HepG2 (cell line): Measurements from ENCODE around the gene SLC24A4. TPM values are rescaled to one million over a fixed set of nuclear protein-coding genes. Genes with fewer than 3 reads are reported as not detected.

Experiments
- ATAC-seq: fragments of 200-7000 bp; cut with Tn5 transposase; 3 replicates; pipeline ENCODE4 v1.9.1; 2020; ENCODE audit warnings: mild to moderate bottlenecking, moderate library complexity
- BruUV-seq: library from RNA; stranded (reverse); fragments of 400-500 nt; replicated peaks from 2 replicates; lab custom pipeline; 2021; lab: Mats Ljungman, UMichigan
- CTCF ChIA-PET: fragments of 300-600 bp; formaldehyde crosslinking; extraction: SDS; loops from one replicate; lab custom pipeline; 2021; ENCODE audit warnings: low total read pairs, inconsistent platforms, low intra/inter-chr PET ratio; lab: Yijun Ruan, JAX
- POLR2A ChIA-PET: fragments of 350-600 bp; sonication (Branson Sonifier 250); formaldehyde crosslinking; loops from one replicate; lab custom pipeline; 2020; ENCODE audit warnings: antibody characterized with exemption, inconsistent platforms; lab: Yijun Ruan, JAX
- DNase-seq: peaks from one replicate; pipeline ENCODE4 v3.0.0-alpha.2; 2015; ENCODE audit warnings: low spot score
- FAIRE-seq: peaks from 3 replicates; lab custom pipeline; 2011; peaks lifted over from hg19 to GRCh38; lab: Jason Lieb, UNC
- H2AFZ ChIP-seq: one replicate; pipeline ENCODE4 v1.6.1; 2011; ENCODE audit warnings: low read length, inconsistent platforms
- H3K27ac ChIP-seq: fragments of 300-600 bp; 3 replicates; pipeline ENCODE4 v1.8.0; 2011; ENCODE audit warnings: mixed run types, mild to moderate bottlenecking, mixed read lengths, low read length, inconsistent platforms; ENCODE audit not compliant: insufficient read depth; ENCODE audit errors: extremely low read length
- H3K27me3 ChIP-seq, 2 experiments: fragments of 200-600 bp in 1 of 2; 2 replicates in 1 of 2; 3 replicates in 1 of 2; pipeline versions ENCODE4 v1.6.0 to v1.8.0; 2011; ENCODE audit warnings: low read length in 2 of 2, mild to moderate bottlenecking in 2 of 2, moderate library complexity in 2 of 2, inconsistent platforms in 1 of 2; ENCODE audit not compliant: insufficient read depth in 2 of 2, control insufficient read depth in 1 of 2
- H3K36me3 ChIP-seq, 2 experiments: fragments of 200-600 bp in 1 of 2; replicated peaks in 1 of 2; 2 replicates in 1 of 2; 3 replicates in 1 of 2; pipeline versions ENCODE4 v1.5.1 to v1.8.0; 2011; ENCODE audit warnings: low read length in 2 of 2, inconsistent platforms in 1 of 2; ENCODE audit not compliant: insufficient read depth in 2 of 2, control insufficient read depth in 1 of 2
- H3K4me1 ChIP-seq: 2 replicates; pipeline ENCODE4 v1.5.1; 2012; ENCODE audit warnings: low read length, inconsistent platforms; ENCODE audit not compliant: insufficient read depth
- H3K4me2 ChIP-seq: 2 replicates; pipeline ENCODE4 v1.6.0; 2011; ENCODE audit warnings: low read depth, low read length, inconsistent platforms
- H3K4me3 ChIP-seq, 3 experiments: fragments of 200-600 bp in 1 of 3; sonication (generic), shearing (Covaris generic) in 1 of 3; replicated peaks in 1 of 3; 2 replicates each; pipeline ENCODE4 v1.5.1; 2011 to 2016; ENCODE audit warnings: low read length in 3 of 3, inconsistent platforms in 2 of 3, low read depth in 2 of 3, mild to moderate bottlenecking in 2 of 3, control low read depth in 1 of 3, mixed read lengths in 1 of 3; ENCODE audit not compliant: insufficient read depth in 1 of 3
- H3K79me2 ChIP-seq: one replicate; pipeline ENCODE4 v1.6.1; 2011; ENCODE audit warnings: low read length, inconsistent platforms; ENCODE audit not compliant: insufficient read depth
- H3K9ac ChIP-seq: 2 replicates; pipeline ENCODE4 v1.6.0; 2011; ENCODE audit warnings: mild to moderate bottlenecking, low read depth, low read length, inconsistent platforms; ENCODE audit not compliant: insufficient read depth
- H3K9me3 ChIP-seq: 2 replicates; pipeline ENCODE4 v1.5.1; 2012; ENCODE audit warnings: mild to moderate bottlenecking, low read length
- H4K20me1 ChIP-seq: 2 replicates; pipeline ENCODE4 v1.6.0; 2011; ENCODE audit warnings: inconsistent platforms, mild to moderate bottlenecking, low read length, moderate library complexity; ENCODE audit not compliant: insufficient read depth
- BRCA1 ChIP-seq: sonication (generic); formaldehyde crosslinking; IDR thresholded peaks from 2 replicates; pipeline ENCODE4 v1.4.0; 2020; ENCODE audit warnings: missing genetic modification reagents
- CHD4 ChIP-seq: fragments of 200-600 bp; sonication (generic); IDR thresholded peaks from 2 replicates; pipeline ENCODE4 v1.7.0; 2017; ENCODE audit warnings: mild to moderate bottlenecking, low read length, borderline replicate concordance
- DNMT1 ChIP-seq: sonication (generic); formaldehyde crosslinking; IDR thresholded peaks from 2 replicates; pipeline ENCODE4 v1.5.1; 2020; ENCODE audit warnings: mild to moderate bottlenecking, missing genetic modification reagents
- GPBP1L1 ChIP-seq: sonication (generic); formaldehyde crosslinking; IDR thresholded peaks from 2 replicates; pipeline ENCODE4 v1.5.0; 2020; ENCODE audit warnings: mild to moderate bottlenecking, missing genetic modification reagents
- KDM3A ChIP-seq: IDR thresholded peaks from 2 replicates; pipeline ENCODE4 v1.6.1; 2018; ENCODE audit warnings: low read depth, missing compliant biosample characterization
- MZF1 ChIP-seq: sonication (generic); formaldehyde crosslinking; IDR thresholded peaks from 2 replicates; pipeline ENCODE4 v1.8.1; 2023; ENCODE audit warnings: mild to moderate bottlenecking, missing genetic modification reagents, borderline replicate concordance
- TAF15 ChIP-seq: fragments of 200-400 bp; formaldehyde crosslinking; IDR thresholded peaks from one replicate; pipeline ENCODE4 v1.6.1; 2018; ENCODE audit warnings: mild to moderate bottlenecking, low read depth, low read length; ENCODE audit not compliant: poor library complexity, severe bottlenecking
- THAP11 ChIP-seq: IDR thresholded peaks from 2 replicates; pipeline ENCODE4 v1.6.1; 2016; ENCODE audit warnings: missing biosample characterization, missing genetic modification reagents
- ZFYVE20 ChIP-seq: sonication (generic); formaldehyde crosslinking; IDR thresholded peaks from 2 replicates; pipeline ENCODE4 v1.8.0; 2023; ENCODE audit warnings: low read depth, mild to moderate bottlenecking, moderate library complexity, missing genetic modification reagents, borderline replicate concordance
- ZMAT3 ChIP-seq: sonication (generic); formaldehyde crosslinking; conservative IDR thresholded peaks from 2 replicates; pipeline ENCODE4 v1.7.0; 2021; ENCODE audit warnings: missing genetic modification reagents
- ZNF350 ChIP-seq: sonication (generic); formaldehyde crosslinking; IDR thresholded peaks from 2 replicates; pipeline ENCODE4 v1.4.0; 2020; ENCODE audit warnings: mild to moderate bottlenecking, low read depth, missing genetic modification reagents, borderline replicate concordance
- ZNF737 ChIP-seq: sonication (generic); formaldehyde crosslinking; IDR thresholded peaks from 2 replicates; pipeline ENCODE4 v1.5.0; 2020; ENCODE audit warnings: missing genetic modification reagents, mild to moderate bottlenecking, borderline replicate concordance
- ZNF839 ChIP-seq: sonication (generic); formaldehyde crosslinking; IDR thresholded peaks from 2 replicates; pipeline ENCODE4 v1.4.0; 2020; ENCODE audit warnings: missing genetic modification reagents, mild to moderate bottlenecking, borderline replicate concordance
- ZNF883 ChIP-seq: sonication (generic); formaldehyde crosslinking; IDR thresholded peaks from 2 replicates; pipeline ENCODE4 v1.5.1; 2020; ENCODE audit warnings: mild to moderate bottlenecking, missing genetic modification reagents; ENCODE audit errors: not compliant biosample characterization
- WGBS: methylation state at CpG from one replicate; pipeline ENCODE4 v1.1.6; 2017; ENCODE audit warnings: low lambda C conversion rate; 5-methylcytosine and 5-hydroxymethylcytosine counted together
- in situ Hi-C: cut with HindIII; loops from 2 replicates; pipeline ENCODE4 v1.10.0; 2017; ENCODE audit warnings: low pct_unique_long_range_greater_than_20kb; ENCODE audit not compliant: extremely low pct_ligation_motif_present
- intact Hi-C: fragments of 100-400 bp; cut with micrococcal nuclease; formaldehyde crosslinking; loops from one replicate; pipeline ENCODE4 v1.10.0; 2022; ENCODE audit not compliant: unreplicated experiment
- polyA plus RNA-seq, 8 experiments: library from polyadenylated mRNA; depleted of rRNA in 3 of 8; stranded (reverse) in 7 of 8; unstranded in 1 of 8; fragments of >200 nt; fragmentation: Illumina TruSeq in 4 of 8; extraction: Trizol in 4 of 8; gene quantifications; 2 replicates each; pipeline versions ENCODE4 v1.2.1 to v1.2.3, GENCODE V29; 2011 to 2016; ENCODE audit warnings: low read depth in 4 of 8, missing spikeins in 1 of 8, mixed read lengths in 1 of 8; ENCODE audit not compliant: insufficient read depth in 1 of 8
- total RNA-seq, 5 experiments: library from RNA; depleted of rRNA; stranded (reverse); fragments of >200 nt; fragmentation: Illumina TruSeq; extraction: Trizol; gene quantifications; 2 replicates each; pipeline ENCODE4 v1.2.3, GENCODE V29; 2016; ENCODE audit warnings: low read depth in 1 of 5
- TF ChIP-seq, protein P1 (sequence below): IDR thresholded peaks from 2 replicates; pipeline ENCODE4 v1.6.1; 2016; ENCODE audit warnings: control low read depth
- TF ChIP-seq, protein P2 (sequence below): IDR thresholded peaks from 2 replicates; pipeline ENCODE4 v1.6.1; 2016; ENCODE audit warnings: mild to moderate bottlenecking, missing biosample characterization, missing genetic modification reagents
- TF ChIP-seq, protein P3 (sequence below): sonication (generic); formaldehyde crosslinking; IDR thresholded peaks from 2 replicates; pipeline ENCODE4 v1.4.0; 2020; ENCODE audit warnings: missing genetic modification reagents
- TF ChIP-seq, protein P4 (sequence below): sonication (generic); formaldehyde crosslinking; IDR thresholded peaks from 2 replicates; pipeline ENCODE4 v1.8.0; 2022; ENCODE audit warnings: mild to moderate bottlenecking, missing genetic modification reagents; ENCODE audit not compliant: insufficient replicate concordance

SLC24A4 gene
- total and polyA plus RNA-seq, 2 of the 13 experiments (the other 11 are each of a cell fraction or from before 2014, with no cell fraction given): not detected

- Histone ChIP-seq H3K9me3 (no peaks in the 10 kb centered on the region), H3K4me1 (peaks cover 39% of the 10 kb centered on the region), H3K4me2 (peak overlapping the region; percentile 92), H2AFZ (no peak overlapping the region), H3K27ac (no peak overlapping the region), H3K4me3 (no peak overlapping the region), H3K27me3 (no peaks in the 10 kb centered on the region), H3K36me3 (no peaks in the 10 kb centered on the region; a peak in 2 of 5 replicates), H3K9ac (no peak overlapping the region), H4K20me1 (no peaks in the 10 kb centered on the region), H3K79me2 (peaks cover 21% of the 10 kb centered on the region)
- CTCF ChIA-PET: no interaction called here
- intact Hi-C loops: no loop called here
- DNase-seq (no peak), ATAC-seq (no peak), FAIRE-seq (no peak)
- POLR2A ChIA-PET: no interaction called here
- TF ChIP-seq CHD4: no peak
- no peak for TF ChIP-seq ZNF737
- TF ChIP-seq, protein P1, sequence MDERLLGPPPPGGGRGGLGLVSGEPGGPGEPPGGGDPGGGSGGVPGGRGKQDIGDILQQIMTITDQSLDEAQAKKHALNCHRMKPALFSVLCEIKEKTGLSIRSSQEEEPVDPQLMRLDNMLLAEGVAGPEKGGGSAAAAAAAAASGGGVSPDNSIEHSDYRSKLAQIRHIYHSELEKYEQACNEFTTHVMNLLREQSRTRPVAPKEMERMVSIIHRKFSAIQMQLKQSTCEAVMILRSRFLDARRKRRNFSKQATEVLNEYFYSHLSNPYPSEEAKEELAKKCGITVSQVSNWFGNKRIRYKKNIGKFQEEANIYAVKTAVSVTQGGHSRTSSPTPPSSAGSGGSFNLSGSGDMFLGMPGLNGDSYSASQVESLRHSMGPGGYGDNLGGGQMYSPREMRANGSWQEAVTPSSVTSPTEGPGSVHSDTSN (CRISPR knock-in tag): no peak
- TF ChIP-seq, protein P2, sequence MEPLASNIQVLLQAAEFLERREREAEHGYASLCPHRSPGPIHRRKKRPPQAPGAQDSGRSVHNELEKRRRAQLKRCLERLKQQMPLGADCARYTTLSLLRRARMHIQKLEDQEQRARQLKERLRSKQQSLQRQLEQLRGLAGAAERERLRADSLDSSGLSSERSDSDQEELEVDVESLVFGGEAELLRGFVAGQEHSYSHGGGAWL: no peak
- TF ChIP-seq DNMT1 (CRISPR knock-in tag): no peak
- TF ChIP-seq KDM3A (CRISPR knock-in tag): no peak
- TF ChIP-seq ZMAT3: no peak
- no peak for TF ChIP-seq ZNF839 (CRISPR knock-in tag)
- TF ChIP-seq TAF15: no peak
- TF ChIP-seq MZF1: no peak
- no peak for TF ChIP-seq BRCA1 (CRISPR knock-in tag)
- TF ChIP-seq THAP11 (CRISPR knock-in tag): no peak
- no peak for TF ChIP-seq GPBP1L1 (CRISPR knock-in tag)
- no peak for TF ChIP-seq ZNF883 (CRISPR knock-in tag)
- TF ChIP-seq, protein P3, sequence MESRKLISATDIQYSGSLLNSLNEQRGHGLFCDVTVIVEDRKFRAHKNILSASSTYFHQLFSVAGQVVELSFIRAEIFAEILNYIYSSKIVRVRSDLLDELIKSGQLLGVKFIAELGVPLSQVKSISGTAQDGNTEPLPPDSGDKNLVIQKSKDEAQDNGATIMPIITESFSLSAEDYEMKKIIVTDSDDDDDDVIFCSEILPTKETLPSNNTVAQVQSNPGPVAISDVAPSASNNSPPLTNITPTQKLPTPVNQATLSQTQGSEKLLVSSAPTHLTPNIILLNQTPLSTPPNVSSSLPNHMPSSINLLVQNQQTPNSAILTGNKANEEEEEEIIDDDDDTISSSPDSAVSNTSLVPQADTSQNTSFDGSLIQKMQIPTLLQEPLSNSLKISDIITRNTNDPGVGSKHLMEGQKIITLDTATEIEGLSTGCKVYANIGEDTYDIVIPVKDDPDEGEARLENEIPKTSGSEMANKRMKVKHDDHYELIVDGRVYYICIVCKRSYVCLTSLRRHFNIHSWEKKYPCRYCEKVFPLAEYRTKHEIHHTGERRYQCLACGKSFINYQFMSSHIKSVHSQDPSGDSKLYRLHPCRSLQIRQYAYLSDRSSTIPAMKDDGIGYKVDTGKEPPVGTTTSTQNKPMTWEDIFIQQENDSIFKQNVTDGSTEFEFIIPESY (CRISPR knock-in tag): no peak
- TF ChIP-seq ZNF350 (CRISPR knock-in tag): no peak
- TF ChIP-seq, protein P4, sequence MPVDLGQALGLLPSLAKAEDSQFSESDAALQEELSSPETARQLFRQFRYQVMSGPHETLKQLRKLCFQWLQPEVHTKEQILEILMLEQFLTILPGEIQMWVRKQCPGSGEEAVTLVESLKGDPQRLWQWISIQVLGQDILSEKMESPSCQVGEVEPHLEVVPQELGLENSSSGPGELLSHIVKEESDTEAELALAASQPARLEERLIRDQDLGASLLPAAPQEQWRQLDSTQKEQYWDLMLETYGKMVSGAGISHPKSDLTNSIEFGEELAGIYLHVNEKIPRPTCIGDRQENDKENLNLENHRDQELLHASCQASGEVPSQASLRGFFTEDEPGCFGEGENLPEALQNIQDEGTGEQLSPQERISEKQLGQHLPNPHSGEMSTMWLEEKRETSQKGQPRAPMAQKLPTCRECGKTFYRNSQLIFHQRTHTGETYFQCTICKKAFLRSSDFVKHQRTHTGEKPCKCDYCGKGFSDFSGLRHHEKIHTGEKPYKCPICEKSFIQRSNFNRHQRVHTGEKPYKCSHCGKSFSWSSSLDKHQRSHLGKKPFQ (CRISPR knock-in tag): no peak
- TF ChIP-seq ZFYVE20: no peak
- BruUV-seq: no TSS peak
- in situ Hi-C loops: no loop called here
- WGBS: 96% methylated on average over 5 of the region's 5 CpGs
Observed at GRCh38 chr14:92515546-92516343, 192.8 kb downstream of the SLC24A4 start.
